ENCODE measurements around the gene CYSTM1. TPM values are rescaled to one million over a fixed set of nuclear protein-coding genes. Genes with fewer than 3 reads are reported as not detected.

The CYSTM1 gene
- total and polyA plus RNA-seq, 3 donors from 2014 or later, result 33.5 to 115 (median 43.6) TPM

DNA sequence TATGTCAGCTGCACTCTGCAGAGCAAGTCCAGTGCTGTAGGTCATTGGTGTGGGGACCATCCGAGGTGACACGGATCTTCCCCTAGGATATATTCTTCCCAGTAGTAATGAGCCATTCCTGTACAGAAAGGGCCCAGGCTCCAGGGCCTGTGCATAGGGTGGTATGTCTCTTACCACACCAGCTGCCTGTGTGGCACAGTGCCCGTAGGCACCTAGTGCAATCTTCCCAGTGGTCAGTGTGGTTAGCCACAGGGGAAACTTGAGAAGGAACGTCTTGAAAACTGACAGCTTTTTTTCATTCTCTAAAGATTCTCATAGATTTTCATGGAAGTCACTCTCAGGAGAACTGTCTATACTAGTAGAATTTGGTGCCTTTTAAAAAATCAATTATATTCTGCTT, 39.8 kb downstream of the CYSTM1 start:
- Histone ChIP-seq H3K9me3 (no peaks in the 10 kb centered on the region), H3K27ac (no peak overlapping the region), H3K27me3 (no peaks in the 10 kb centered on the region), H3K4me1 (no peaks in the 10 kb centered on the region), H3K36me3 (ENCODE audit: low read depth, missing control alignments) (no peaks in the 10 kb centered on the region), H3K4me3 (no peak overlapping the region)
- TF ChIP-seq, protein P1, sequence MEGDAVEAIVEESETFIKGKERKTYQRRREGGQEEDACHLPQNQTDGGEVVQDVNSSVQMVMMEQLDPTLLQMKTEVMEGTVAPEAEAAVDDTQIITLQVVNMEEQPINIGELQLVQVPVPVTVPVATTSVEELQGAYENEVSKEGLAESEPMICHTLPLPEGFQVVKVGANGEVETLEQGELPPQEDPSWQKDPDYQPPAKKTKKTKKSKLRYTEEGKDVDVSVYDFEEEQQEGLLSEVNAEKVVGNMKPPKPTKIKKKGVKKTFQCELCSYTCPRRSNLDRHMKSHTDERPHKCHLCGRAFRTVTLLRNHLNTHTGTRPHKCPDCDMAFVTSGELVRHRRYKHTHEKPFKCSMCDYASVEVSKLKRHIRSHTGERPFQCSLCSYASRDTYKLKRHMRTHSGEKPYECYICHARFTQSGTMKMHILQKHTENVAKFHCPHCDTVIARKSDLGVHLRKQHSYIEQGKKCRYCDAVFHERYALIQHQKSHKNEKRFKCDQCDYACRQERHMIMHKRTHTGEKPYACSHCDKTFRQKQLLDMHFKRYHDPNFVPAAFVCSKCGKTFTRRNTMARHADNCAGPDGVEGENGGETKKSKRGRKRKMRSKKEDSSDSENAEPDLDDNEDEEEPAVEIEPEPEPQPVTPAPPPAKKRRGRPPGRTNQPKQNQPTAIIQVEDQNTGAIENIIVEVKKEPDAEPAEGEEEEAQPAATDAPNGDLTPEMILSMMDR (IDR thresholded peaks at IDR 0.05), result no peak
- TF ChIP-seq POLR2A (IDR thresholded peaks at IDR 0.05), result no peak
- WGBS, 2 donors, result 82 to 84% methylated on average over 4 of the region's 4 CpGs
- intact Hi-C loops (cut with DNase I; ENCODE audit: low total_unique reads), result no loop called here
- no peak for DNase-seq

- Histone ChIP-seq H3K4me3 (no peak overlapping the region), H3K9me3 (no peaks in the 10 kb centered on the region), H3K27ac (no peak overlapping the region), H3K27me3 (no peaks in the 10 kb centered on the region), H3K36me3 (ENCODE audit: low read depth, missing control alignments) (no peaks in the 10 kb centered on the region), H3K4me1 (no peaks in the 10 kb centered on the region)
- WGBS, 2 donors, result 75 to 85% methylated on average over 1 of the region's 1 CpG
- DNase-seq, result no peak
- TF ChIP-seq POLR2A (IDR thresholded peaks at IDR 0.05), result no peak
- TF ChIP-seq, protein P1 (IDR thresholded peaks at IDR 0.05), result no peak
- intact Hi-C loops (cut with DNase I; ENCODE audit: low total_unique reads), result no loop called here
Observed at GRCh38 chr5:140215276-140215675, 40.3 kb downstream of the CYSTM1 start.

DNA sequence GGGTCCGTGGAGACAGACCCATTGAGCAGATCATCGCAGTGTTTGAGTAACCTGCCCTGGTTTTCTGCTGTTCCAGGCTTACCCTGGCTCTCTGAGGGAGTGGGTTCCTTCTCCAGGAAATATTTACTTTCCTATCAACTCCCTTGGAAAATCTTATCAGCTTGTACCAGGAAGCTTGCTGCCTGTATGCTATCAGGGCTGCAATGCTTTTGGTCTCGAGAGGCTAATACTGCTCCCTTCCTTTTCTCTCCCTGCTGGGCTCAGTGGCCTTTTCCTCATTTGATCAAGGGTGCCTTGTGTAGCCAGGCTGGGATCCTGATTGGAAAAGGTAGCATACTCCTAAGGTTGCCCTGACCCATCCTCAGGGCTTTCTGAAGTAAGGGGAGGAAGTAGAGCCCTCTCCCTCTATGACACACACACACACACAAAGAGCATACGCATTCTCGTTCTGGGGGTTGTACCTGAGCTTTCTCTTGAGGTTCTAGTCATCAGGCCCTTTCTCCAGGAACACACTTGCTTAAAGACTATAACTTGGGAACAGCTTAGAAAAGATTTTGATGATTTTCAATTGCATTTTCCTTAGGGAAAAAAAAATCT, 41.6 kb downstream of the CYSTM1 start:
- Histone ChIP-seq H3K9me3 (no peaks in the 10 kb centered on the region), H3K4me1 (no peaks in the 10 kb centered on the region), H3K4me3 (no peak overlapping the region), H3K36me3 (ENCODE audit: low read depth, missing control alignments) (no peaks in the 10 kb centered on the region), H3K27me3 (no peaks in the 10 kb centered on the region), H3K27ac (no peak overlapping the region)
- no peak for DNase-seq
- WGBS, 2 donors, result 71 to 72% methylated on average over 5 of the region's 5 CpGs
- intact Hi-C loops (cut with DNase I; ENCODE audit: low total_unique reads), result no loop called here
- TF ChIP-seq, protein P1 (IDR thresholded peaks at IDR 0.05), result no peak
- no peak for TF ChIP-seq POLR2A (IDR thresholded peaks at IDR 0.05)

DNA sequence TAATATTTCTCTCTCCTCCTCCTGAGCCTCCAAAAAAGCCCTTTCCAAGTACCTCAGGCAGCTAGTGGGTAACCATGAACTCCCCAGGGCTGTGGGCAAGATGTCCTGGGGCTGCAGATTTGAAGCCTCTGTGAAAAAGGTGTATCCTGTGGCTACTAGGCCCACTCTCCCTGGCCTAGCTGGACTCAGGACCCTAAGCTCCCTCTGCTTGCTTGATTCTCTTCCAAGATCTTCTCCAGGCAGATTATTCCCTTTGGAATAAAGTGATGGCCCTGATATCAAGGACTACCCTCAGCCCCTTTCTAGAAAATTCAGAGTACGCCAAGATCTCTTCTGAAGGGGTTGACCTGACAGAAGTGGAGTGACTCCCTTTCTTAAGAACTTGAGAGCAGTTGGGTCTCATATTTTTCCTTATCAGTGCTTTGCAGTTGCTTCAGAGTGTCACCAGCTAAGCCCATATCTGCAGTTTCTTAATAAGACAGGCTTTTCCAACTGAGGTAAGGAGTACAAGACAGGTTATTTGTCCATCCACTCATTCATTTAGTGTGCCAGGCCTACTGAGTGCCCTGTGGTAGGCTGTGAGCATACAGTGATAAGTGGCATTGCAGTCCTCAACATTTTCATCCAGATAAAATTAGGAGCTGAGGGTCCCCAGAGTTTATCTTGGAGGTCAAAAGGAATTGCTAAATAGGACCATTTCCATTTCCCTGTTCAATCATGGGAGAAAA, 42.5 kb downstream of the CYSTM1 start:
- H3K4me3 ChIP-seq, result no peak overlapping the region
- H3K4me1 ChIP-seq, result no peaks in the 10 kb centered on the region
- no peak for TF ChIP-seq POLR2A (IDR thresholded peaks at IDR 0.05)
- TF ChIP-seq, protein P1 (IDR thresholded peaks at IDR 0.05), result no peak
- H3K27me3 ChIP-seq, result no peaks in the 10 kb centered on the region
- intact Hi-C loops (cut with DNase I; ENCODE audit: low total_unique reads), result no loop called here
- DNase-seq, result no peak
- no peaks in the 10 kb centered on the region for H3K9me3 ChIP-seq
- 90 to 100% methylated on average over 1 of the region's 1 CpG for WGBS, 2 donors
- H3K27ac ChIP-seq, result no peak overlapping the region
- H3K36me3 ChIP-seq (ENCODE audit: low read depth, missing control alignments), result no peaks in the 10 kb centered on the region
